RPMI7951 (cell line): ENCODE data around the gene VASP. TPM values are rescaled to one million over a fixed set of nuclear protein-coding genes. Genes with fewer than 3 reads are reported as not detected.

Experiments used
- DNase-seq: peaks from one replicate; pipeline ENCODE4 v3.0.0-alpha.2; 2012; ENCODE audit warnings: low read depth
- total RNA-seq: library from RNA; depleted of rRNA; stranded (reverse); fragments of >200 nt; shearing (Covaris generic); gene quantifications from 2 replicates; pipeline ENCODE4 v1.2.3, GENCODE V29; 2014

VASP gene
- total RNA-seq, 1 experiment from 2014 or later, result 53.8 TPM

DNA sequence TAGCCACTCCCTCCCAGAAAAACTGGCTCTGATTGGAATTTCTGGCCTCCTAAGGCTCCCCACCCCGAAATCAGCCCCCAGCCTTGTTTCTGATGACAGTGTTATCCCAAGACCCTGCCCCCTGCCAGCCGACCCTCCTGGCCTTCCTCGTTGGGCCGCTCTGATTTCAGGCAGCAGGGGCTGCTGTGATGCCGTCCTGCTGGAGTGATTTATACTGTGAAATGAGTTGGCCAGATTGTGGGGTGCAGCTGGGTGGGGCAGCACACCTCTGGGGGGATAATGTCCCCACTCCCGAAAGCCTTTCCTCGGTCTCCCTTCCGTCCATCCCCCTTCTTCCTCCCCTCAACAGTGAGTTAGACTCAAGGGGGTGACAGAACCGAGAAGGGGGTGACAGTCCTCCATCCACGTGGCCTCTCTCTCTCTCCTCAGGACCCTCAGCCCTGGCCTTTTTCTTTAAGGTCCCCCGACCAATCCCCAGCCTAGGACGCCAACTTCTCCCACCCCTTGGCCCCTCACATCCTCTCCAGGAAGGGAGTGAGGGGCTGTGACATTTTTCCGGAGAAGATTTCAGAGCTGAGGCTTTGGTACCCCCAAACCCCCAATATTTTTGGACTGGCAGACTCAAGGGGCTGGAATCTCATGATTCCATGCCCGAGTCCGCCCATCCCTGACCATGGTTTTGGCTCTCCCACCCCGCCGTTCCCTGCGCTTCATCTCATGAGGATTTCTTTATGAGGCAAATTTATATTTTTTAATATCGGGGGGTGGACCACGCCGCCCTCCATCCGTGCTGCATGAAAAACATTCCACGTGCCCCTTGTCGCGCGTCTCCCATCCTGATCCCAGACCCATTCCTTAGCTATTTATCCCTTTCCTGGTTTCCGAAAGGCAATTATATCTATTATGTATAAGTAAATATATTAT is 33.3 kb upstream of the VASP start:
- DNase-seq, result no peak

DNA sequence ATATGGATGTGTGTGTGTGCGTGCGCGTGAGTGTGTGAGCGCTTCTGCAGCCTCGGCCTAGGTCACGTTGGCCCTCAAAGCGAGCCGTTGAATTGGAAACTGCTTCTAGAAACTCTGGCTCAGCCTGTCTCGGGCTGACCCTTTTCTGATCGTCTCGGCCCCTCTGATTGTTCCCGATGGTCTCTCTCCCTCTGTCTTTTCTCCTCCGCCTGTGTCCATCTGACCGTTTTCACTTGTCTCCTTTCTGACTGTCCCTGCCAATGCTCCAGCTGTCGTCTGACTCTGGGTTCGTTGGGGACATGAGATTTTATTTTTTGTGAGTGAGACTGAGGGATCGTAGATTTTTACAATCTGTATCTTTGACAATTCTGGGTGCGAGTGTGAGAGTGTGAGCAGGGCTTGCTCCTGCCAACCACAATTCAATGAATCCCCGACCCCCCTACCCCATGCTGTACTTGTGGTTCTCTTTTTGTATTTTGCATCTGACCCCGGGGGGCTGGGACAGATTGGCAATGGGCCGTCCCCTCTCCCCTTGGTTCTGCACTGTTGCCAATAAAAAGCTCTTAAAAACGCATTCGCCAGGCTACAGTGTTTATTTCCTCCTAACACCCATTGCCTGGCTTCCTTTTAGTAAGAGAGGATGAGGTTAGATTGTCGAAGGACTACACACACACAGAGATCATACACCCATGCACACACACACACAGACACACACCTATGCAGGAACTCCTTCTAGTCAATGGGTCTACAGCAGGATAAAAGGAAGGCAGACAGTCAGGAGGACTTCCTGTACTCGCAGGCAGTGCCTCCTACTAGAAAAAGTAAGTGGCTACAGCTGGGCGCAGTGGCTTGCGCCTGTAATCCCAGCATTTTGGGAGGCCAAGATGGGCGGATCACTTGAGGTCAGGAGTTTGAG is 32.4 kb upstream of the VASP start:
- DNase-seq, result no peak

DNA sequence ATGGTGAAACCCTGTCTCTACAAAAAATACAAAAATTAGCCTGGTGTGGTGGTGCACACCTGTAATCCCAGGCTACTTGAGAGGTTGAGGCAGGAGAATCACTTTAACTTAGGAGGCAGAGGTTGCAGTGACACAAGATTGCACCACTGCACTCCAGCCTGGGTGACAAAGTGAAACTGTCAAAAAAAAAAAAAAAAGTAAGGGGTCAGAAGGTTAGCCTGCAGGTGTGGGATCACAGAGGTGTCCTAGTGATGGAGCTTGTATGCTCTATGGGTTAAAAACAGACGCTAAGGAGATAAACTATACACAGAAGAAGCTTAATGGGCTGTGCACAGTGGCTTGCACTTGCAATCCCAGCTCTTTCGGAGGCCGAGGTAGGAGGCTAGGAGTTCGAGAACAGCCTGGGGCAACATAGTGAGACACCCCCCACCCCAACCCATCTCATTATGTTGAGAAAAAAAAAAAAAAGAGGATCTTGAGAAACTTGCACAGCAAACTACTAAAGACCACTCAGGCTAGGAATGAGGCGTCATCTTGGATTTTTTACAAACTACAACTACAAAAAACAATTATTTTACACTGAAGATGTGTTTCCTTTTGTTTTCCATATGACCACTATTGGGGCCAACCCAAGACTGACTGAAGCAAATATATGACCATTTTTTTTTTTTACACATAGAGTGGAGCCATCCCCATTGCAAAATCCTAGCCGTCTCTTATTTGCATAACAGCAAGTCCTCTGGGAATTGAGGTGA is 31.6 kb upstream of the VASP start:
- no peak for DNase-seq

DNA sequence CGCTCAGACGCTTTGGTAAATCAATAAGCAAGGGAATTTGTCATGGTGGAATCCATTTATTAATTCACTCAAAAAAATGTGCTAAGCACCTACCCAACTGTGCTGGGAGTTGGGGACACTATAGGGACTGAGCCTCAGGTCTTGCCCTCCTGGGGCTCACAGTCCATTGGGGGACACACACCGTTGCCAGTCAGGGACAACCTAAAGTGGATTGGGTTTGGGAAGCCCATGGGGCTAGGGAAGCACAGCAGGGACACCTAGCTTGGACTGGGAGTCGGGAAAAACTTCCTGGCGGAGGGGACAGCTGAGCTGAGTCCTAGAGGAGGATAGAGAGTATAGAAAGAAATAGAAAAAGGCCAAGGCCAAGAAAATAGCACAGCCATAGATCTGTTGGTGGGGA is 31.0 kb upstream of the VASP start:
- DNase-seq, result no peak

GRCh38 chr19:45477186-45477585 is 30.1 kb upstream of the VASP start:
- no peak for DNase-seq

DNA sequence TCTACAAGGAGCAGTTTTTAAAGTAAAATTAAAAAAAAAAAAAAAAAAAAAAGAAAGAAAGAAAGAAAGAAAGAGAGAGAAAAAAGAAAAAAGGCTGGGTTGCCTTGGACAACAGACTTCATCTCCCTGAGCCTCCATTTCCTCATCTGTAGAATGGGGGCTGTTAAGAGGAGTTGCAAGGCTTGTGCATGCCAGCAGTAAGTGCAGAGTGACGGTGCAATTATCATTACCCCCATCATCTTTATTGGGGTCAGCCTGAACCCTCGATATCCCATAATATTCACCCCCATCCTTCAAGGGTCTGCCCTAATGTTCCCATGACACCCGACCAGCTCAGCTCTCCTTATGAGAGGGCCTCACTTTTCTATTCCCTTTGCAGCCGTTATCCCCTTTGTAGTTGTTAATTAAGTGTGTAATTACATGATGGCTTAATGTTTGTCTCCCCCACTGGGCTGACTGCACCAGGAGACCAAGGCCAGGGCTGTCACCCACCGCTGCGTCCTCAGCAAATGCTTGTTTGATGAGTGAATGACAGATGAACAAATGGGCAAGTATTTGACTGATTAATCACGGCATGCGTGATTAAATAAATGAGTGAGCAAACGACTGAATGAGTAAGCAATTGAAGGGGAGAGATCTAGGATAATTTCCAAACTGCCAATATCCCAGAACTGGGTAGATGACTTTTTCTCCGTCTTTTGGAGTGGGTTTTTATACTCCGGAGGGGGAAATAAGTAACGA is 29.4 kb upstream of the VASP start:
- DNase-seq, result no peak

GRCh38 chr19:45478454-45479238 is 28.6 kb upstream of the VASP start:
- DNase-seq, result peak; percentile 94

DNA sequence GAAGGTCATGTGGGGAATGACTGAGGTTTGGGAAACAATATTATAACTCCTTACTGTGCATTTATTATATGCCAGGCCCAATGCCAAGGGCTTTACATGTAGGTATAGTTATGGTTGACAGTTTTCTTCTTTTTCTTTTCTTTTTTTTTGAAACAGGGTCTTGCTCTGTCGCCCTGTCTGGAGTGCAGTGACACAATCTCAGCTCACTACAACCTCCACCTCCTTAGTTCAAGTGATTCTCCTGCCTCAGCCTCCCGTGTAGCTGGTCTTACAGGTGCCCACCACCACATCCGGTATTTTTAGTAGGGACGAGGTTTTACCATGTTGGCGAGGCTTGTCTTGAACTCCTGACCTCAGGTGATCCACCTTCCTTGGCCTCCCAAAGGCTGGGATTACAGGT is 24.2 kb upstream of the VASP start:
- no peak for DNase-seq

GRCh38 chr19:45484273-45484945 is 22.9 kb upstream of the VASP start:
- peak; percentile 52 for DNase-seq

- DNase-seq, result peak; percentile 94
These were observed 21.8 kb upstream of the VASP start for GRCh38 chr19:45485305-45486077.

GRCh38 chr19:45488708-45489107 is 18.6 kb upstream of the VASP start:
- no peak for DNase-seq

GRCh38 chr19:45489216-45489855 is 17.9 kb upstream of the VASP start:
- DNase-seq, result no peak

- DNase-seq, result no peak
These were observed 15.1 kb upstream of the VASP start for GRCh38 chr19:45492137-45492626.

- DNase-seq, result peak; percentile 90
These were observed 14.4 kb upstream of the VASP start for GRCh38 chr19:45492627-45493470.

GRCh38 chr19:45494261-45494916 is 12.9 kb upstream of the VASP start:
- no peak for DNase-seq

- DNase-seq, result no peak
These were observed 12.1 kb upstream of the VASP start for GRCh38 chr19:45495178-45495577.
